KMS-11 (cell line): Measurements from ENCODE around the gene CAMSAP1.

Experiments
- H2AFZ ChIP-seq: fragments of 200-600 bp; sonication (generic); 2 replicates; pipeline ENCODE4 v1.6.1; 2016; ENCODE audit warnings: antibody characterized with exemption, mixed run types, low read depth
- H3K27ac ChIP-seq: fragments of 200-600 bp; sonication (generic); 2 replicates; pipeline ENCODE4 v1.6.1; 2016; ENCODE audit warnings: mild to moderate bottlenecking, mixed run types
- H3K27me3 ChIP-seq: fragments of 200-600 bp; sonication (generic); 2 replicates; pipeline ENCODE4 v1.6.1; 2017; ENCODE audit warnings: mild to moderate bottlenecking, low read depth, mixed run types, moderate library complexity; ENCODE audit not compliant: insufficient read depth
- H3K36me3 ChIP-seq: fragments of 200-600 bp; sonication (generic); 2 replicates; pipeline ENCODE4 v1.6.1; 2017; ENCODE audit warnings: mild to moderate bottlenecking, mixed run types; ENCODE audit not compliant: insufficient read depth
- H3K4me1 ChIP-seq: fragments of 200-600 bp; sonication (generic); 2 replicates; pipeline ENCODE4 v1.6.1; 2016; ENCODE audit warnings: mild to moderate bottlenecking, low read depth, mixed run types; ENCODE audit not compliant: poor library complexity, severe bottlenecking
- H3K4me2 ChIP-seq: fragments of 200-600 bp; sonication (generic); 2 replicates; pipeline ENCODE4 v1.7.0; 2016; ENCODE audit warnings: mild to moderate bottlenecking, mixed run types
- H3K4me3 ChIP-seq: fragments of 200-600 bp; sonication (generic); IDR thresholded peaks from 2 replicates; pipeline ENCODE4 v1.6.1; 2017; ENCODE audit warnings: low read depth, low read length, mixed read lengths; ENCODE audit not compliant: insufficient read depth
- H3K79me2 ChIP-seq: fragments of 200-600 bp; sonication (generic); 2 replicates; pipeline ENCODE4 v1.6.1; 2016; ENCODE audit warnings: low read depth, mixed run types; ENCODE audit not compliant: insufficient read depth
- H3K9ac ChIP-seq: fragments of 200-600 bp; sonication (generic); 2 replicates; pipeline ENCODE4 v1.6.1; 2016; ENCODE audit warnings: mild to moderate bottlenecking, mixed run types
- H4K20me1 ChIP-seq: fragments of 200-600 bp; sonication (generic); 2 replicates; pipeline ENCODE4 v1.6.1; 2016; ENCODE audit warnings: mild to moderate bottlenecking, mixed run types; ENCODE audit not compliant: insufficient read depth
- TF ChIP-seq, protein P1 (sequence below): fragments of 200-600 bp; sonication (generic); conservative IDR thresholded peaks from 2 replicates; pipeline ENCODE4 v1.6.1; 2017; ENCODE audit warnings: low read depth, mild to moderate bottlenecking, antibody characterized with exemption, low read length, moderate library complexity, mixed read lengths

CAMSAP1 gene

DNA sequence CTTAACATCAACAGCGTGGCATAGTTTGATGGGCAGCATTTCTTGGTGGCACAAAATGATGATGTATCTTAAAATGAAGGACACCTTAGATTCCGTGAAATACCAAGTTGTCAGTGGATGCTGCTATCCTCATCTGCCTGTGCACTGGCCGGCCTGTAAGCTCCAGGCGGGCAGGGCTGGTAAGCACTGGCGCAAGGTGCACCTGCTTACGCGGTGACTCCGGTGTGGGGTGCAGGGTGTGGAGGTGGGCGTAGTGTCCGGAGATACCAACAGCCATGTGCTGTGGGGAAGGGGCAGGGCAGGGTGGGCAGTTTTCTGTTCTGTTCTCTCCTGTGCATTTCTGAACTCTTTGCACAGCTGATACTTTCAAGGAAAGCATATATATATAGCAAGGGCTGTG is 103.9 kb downstream of the CAMSAP1 start:
- H3K4me3 ChIP-seq, result no peak overlapping the region
- no peak overlapping the region for H3K27ac ChIP-seq
- TF ChIP-seq, protein P1, sequence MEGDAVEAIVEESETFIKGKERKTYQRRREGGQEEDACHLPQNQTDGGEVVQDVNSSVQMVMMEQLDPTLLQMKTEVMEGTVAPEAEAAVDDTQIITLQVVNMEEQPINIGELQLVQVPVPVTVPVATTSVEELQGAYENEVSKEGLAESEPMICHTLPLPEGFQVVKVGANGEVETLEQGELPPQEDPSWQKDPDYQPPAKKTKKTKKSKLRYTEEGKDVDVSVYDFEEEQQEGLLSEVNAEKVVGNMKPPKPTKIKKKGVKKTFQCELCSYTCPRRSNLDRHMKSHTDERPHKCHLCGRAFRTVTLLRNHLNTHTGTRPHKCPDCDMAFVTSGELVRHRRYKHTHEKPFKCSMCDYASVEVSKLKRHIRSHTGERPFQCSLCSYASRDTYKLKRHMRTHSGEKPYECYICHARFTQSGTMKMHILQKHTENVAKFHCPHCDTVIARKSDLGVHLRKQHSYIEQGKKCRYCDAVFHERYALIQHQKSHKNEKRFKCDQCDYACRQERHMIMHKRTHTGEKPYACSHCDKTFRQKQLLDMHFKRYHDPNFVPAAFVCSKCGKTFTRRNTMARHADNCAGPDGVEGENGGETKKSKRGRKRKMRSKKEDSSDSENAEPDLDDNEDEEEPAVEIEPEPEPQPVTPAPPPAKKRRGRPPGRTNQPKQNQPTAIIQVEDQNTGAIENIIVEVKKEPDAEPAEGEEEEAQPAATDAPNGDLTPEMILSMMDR, result no peak
- no peak overlapping the region for H3K4me2 ChIP-seq
- no peaks in the 10 kb centered on the region for H3K4me1 ChIP-seq
- no peaks in the 10 kb centered on the region for H3K36me3 ChIP-seq
- H2AFZ ChIP-seq, result no peak overlapping the region
- H3K79me2 ChIP-seq, result no peaks in the 10 kb centered on the region
- peaks cover 12% of the 10 kb centered on the region; the same call in 1 of the 2 replicates for H3K27me3 ChIP-seq
- no peak overlapping the region for H3K9ac ChIP-seq
- H4K20me1 ChIP-seq, result no peaks in the 10 kb centered on the region

DNA sequence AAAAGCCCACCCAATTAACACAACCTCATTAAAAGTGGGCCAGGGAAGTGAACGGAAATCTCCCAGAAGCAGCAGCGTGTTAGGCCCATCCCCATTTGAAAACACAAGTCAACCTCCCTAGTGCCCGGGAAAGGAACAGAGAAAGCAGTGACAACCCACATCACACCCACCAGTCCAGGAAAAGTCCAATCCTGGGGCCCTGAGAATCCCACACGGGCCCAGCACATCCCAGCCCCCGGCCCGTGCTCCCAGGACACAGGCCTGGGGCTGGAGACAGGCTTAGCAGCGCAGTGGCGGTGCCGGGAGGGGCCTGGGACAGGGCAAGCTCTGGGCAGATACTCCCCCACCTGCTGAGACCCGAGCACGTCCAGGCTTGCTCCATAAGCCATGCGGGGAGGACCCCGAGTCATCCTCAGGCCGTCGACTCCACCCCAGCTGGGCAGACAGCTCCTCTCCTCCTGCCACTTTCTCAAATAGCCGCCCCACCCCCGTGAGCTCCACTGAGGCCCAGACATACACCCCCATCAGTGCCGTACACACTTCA is 104.4 kb downstream of the CAMSAP1 start:
- H3K79me2 ChIP-seq, result no peaks in the 10 kb centered on the region

DNA sequence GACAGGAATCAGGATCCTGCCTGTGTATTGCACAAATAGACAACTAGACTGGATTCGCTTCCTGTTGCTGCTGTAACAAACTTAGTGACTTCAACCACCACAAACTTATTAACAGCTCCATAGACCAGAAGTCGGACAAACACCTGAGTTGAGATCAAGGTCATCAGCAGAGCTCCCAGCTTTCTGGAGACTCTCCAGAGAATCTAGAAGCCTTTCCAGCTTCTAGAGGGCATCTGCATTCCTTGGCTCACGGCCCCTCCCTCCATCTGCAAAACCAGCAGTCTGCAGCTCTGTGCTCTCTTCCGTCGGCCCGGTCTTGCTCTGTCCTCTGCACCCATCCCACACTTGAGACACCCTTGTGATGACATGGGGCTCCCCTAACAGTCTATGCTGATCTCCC is 106.3 kb downstream of the CAMSAP1 start:
- no peaks in the 10 kb centered on the region for H3K36me3 ChIP-seq
- TF ChIP-seq, protein P1, result no peak
- no peak overlapping the region for H3K9ac ChIP-seq

More for the DNA sequence above, 104.4 kb downstream of the CAMSAP1 start:
- H4K20me1 ChIP-seq, result no peaks in the 10 kb centered on the region
- no peak overlapping the region for H3K27ac ChIP-seq
- H3K9ac ChIP-seq, result no peak overlapping the region
- H3K27me3 ChIP-seq, result peaks cover 12% of the 10 kb centered on the region; the same call in 1 of the 2 replicates
- no peak overlapping the region for H3K4me2 ChIP-seq
- TF ChIP-seq, protein P1, result no peak
- no peak overlapping the region for H3K4me3 ChIP-seq
- H3K36me3 ChIP-seq, result no peaks in the 10 kb centered on the region
- no peak overlapping the region for H2AFZ ChIP-seq
- no peaks in the 10 kb centered on the region for H3K4me1 ChIP-seq

DNA sequence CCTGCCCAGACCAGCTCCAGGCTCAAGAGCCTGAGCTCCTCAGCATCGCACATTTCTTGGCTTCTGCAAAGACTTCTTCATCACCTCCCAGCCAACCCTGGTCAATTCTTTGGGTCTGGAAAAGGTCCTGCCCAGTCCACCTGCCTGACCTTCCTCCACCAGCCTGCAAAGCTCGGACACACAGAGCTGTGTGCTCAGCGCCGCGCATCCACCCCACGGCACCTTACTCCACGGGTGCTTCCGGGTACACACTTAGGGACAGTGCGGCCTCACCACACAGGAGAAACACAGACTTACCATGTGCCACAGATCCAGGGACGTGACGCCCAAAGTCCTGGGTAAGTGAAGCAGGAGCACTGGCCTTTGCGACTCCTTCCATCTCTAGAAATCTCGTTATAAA is 108.1 kb downstream of the CAMSAP1 start:
- TF ChIP-seq, protein P1, result no peak
- no peaks in the 10 kb centered on the region for H3K4me1 ChIP-seq
- H4K20me1 ChIP-seq, result no peaks in the 10 kb centered on the region
- H3K9ac ChIP-seq, result no peak overlapping the region
- no peak overlapping the region for H2AFZ ChIP-seq
- no peaks in the 10 kb centered on the region for H3K79me2 ChIP-seq
- no peaks in the 10 kb centered on the region for H3K36me3 ChIP-seq
- H3K4me2 ChIP-seq, result no peak overlapping the region
- no peak overlapping the region for H3K27ac ChIP-seq
- H3K27me3 ChIP-seq, result peaks cover 28% of the 10 kb centered on the region; the same call in 1 of the 2 replicates
- H3K4me3 ChIP-seq, result no peak overlapping the region

More for the DNA sequence above, 106.3 kb downstream of the CAMSAP1 start:
- H3K27ac ChIP-seq, result no peak overlapping the region
- peaks cover 12% of the 10 kb centered on the region; the same call in 1 of the 2 replicates for H3K27me3 ChIP-seq
- no peaks in the 10 kb centered on the region for H3K79me2 ChIP-seq
- no peaks in the 10 kb centered on the region for H4K20me1 ChIP-seq
- H3K4me3 ChIP-seq, result no peak overlapping the region
- no peaks in the 10 kb centered on the region for H3K4me1 ChIP-seq
- no peak overlapping the region for H3K4me2 ChIP-seq
- H2AFZ ChIP-seq, result no peak overlapping the region
